ENCODE measurements around the gene MAK.

GRCh38 chr6:10886691-10887502, 48.6 kb upstream of the MAK start, which contains the start of gene SYCP2L:
- TF ChIP-seq, protein P1, sequence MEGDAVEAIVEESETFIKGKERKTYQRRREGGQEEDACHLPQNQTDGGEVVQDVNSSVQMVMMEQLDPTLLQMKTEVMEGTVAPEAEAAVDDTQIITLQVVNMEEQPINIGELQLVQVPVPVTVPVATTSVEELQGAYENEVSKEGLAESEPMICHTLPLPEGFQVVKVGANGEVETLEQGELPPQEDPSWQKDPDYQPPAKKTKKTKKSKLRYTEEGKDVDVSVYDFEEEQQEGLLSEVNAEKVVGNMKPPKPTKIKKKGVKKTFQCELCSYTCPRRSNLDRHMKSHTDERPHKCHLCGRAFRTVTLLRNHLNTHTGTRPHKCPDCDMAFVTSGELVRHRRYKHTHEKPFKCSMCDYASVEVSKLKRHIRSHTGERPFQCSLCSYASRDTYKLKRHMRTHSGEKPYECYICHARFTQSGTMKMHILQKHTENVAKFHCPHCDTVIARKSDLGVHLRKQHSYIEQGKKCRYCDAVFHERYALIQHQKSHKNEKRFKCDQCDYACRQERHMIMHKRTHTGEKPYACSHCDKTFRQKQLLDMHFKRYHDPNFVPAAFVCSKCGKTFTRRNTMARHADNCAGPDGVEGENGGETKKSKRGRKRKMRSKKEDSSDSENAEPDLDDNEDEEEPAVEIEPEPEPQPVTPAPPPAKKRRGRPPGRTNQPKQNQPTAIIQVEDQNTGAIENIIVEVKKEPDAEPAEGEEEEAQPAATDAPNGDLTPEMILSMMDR (IDR thresholded peaks at IDR 0.05) = no peak
- no peak for TF ChIP-seq POLR2A (IDR thresholded peaks at IDR 0.05)

All from esophagus squamous epithelium (tissue), 4 donors.